GM19328 (cell line): ENCODE results near the gene COP1.
"Not testable (repeated sequence)": the region's sequence is repeated elsewhere in the genome, so short reads cannot be mapped to it uniquely, and the experiment has no call there.

Source experiments
- ATAC-seq: cut with Tn5 transposase; IDR thresholded peaks from one replicate; pipeline ENCODE4 v1.9.1; 2021; ENCODE audit warnings: mild to moderate bottlenecking, moderate library complexity; ENCODE audit not compliant: unreplicated experiment

The COP1 gene

GRCh38 chr1:176049582-176049981 lies 157.5 kb downstream of the COP1 start:
- ATAC-seq = no peak

GRCh38 chr1:176046926-176047325 lies 160.2 kb downstream of the COP1 start:
- no peak for ATAC-seq

DNA sequence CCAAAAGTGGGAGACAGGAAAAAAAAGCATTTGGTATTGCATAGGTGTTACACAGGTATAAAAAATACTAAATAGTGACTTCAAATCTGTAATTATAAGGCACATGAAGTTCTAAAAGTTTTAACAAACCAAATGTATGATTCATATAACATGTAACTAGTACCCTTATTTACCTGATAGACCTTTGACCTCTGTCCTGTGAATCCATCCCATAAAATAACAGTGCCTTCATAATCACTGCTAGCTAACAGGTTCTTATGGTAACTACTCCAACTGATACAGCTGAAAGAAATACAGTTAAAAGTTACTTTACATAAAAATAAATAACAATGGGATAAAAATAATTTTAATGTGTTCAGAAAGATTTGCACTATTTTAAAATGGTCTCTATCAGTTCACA lies 163.5 kb downstream of the COP1 start:
- ATAC-seq = no peak

- no peak for ATAC-seq
These were observed 173.2 kb downstream of the COP1 start for GRCh38 chr1:176033881-176034280.

- ATAC-seq = no peak
These were observed 173.6 kb downstream of the COP1 start for GRCh38 chr1:176033474-176033873.

GRCh38 chr1:176032040-176032645 lies 174.9 kb downstream of the COP1 start:
- no peak for ATAC-seq

GRCh38 chr1:176029609-176030008 lies 177.5 kb downstream of the COP1 start:
- ATAC-seq = no peak

DNA sequence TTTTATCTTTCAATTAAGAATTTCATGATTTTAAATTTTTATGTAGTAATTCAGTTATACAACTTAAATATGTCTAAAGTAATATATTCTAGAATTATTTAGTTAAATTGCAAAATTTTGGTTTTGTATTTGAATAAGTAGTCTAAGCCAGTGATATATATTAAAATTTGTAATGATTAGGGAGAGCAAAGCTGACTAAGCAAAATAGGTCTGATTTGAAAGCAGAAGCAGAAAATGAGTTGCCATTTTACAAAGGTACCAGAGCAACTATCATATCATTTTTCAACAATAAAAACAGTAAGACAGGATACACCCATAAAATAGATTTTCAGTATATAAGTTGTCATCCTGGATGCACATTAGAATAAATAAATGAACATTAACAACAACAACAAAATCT lies 177.9 kb downstream of the COP1 start:
- no peak for ATAC-seq

- ATAC-seq = not testable (repeated sequence)
These were observed 179.2 kb downstream of the COP1 start for GRCh38 chr1:176027934-176028333.

- no peak for ATAC-seq
These were observed 184.5 kb downstream of the COP1 start for GRCh38 chr1:176022574-176022973.

GRCh38 chr1:176017722-176018121 lies 189.4 kb downstream of the COP1 start:
- ATAC-seq = no peak

- no peak for ATAC-seq
These were observed 197.1 kb downstream of the COP1 start for GRCh38 chr1:176009951-176010350.

DNA sequence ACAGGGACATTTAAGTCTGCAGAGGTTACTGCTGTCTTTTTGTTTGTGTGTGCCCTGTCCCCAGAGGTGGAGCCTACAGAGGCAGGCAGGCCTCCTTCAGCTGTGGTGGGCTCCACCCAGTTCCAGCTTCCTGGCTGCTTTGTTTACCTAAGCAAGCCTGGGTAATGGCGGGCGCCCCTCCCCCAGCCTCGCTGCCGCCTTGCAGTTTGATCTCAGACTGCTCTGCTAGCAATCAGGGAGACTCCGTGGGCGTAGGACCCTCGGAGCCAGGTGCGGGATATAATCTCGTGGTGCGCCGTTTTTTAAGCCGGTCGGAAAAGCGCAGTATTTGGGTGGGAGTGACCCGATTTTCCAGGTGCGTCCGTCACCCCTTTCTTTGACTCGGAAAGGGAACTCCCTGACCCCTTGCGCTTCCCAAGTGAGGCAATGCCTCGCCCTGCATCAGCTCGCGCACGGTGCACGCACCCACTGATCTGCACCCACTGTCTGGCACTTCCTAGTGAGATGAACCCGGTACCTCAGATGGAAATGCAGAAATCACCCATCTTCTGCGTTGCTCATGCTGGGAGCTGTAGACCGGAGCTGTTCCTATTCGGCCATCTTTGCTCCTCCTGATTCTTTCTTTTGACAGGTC lies 199.2 kb downstream of the COP1 start:
- ATAC-seq = not testable (repeated sequence)

DNA sequence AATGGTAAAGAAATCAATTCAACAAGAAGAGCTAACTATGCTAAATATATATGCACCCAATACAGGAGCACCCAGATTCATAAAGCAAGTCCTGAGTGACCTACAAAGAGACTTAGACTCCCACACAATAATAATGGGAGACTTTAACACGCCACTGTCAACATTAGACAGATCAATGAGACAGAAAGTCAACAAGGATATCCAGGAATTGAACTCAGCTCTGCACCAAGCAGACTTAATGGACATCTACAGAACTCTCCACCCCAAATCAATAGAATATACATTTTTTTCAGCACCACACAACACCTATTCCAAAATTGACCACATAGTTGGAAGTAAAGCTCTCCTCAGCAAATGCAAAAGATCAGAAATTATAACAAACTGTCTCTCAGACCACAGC lies 212.4 kb downstream of the COP1 start:
- ATAC-seq = not testable (repeated sequence)

- not testable (repeated sequence) for ATAC-seq
These were observed 214.3 kb downstream of the COP1 start for GRCh38 chr1:175992825-175993224.

DNA sequence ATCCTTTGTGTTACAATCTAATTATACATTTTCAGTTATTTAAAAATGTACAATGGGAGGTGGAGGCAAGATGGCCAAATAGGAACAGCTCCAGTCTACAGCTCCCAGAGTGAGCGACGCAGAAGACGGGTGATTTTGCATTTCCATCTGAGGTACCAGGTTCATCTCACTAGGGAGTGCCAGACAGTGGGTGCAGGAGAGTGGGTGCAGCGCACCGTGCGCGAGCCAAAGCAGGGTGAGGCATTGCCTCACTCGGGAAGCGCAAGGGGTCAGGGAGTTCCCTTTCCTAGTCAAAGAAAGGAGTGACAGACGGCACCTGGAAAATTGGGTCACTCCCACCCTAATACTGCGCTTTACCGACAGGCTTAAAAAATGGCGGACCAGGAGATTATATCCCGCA lies 214.9 kb downstream of the COP1 start:
- ATAC-seq = not testable (repeated sequence)

DNA sequence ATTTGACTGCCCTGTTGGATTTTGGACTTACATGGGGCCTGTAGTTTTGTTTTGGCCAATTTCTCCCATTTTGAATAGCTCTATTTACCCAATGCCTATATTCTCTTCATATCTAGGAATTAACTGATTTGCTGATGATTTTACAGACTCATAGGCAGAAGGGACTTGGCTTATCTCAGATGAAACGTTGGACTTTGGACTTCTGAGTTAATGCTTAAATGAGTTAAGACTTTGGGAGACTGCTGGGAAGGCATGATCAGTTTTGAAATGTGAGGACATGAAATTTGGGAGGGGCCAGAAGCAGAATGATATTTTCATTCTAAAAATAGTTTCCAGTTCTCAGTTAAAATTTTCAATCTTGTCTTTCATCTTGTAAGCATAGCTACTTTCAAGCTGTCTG lies 222.3 kb downstream of the COP1 start:
- no peak for ATAC-seq

DNA sequence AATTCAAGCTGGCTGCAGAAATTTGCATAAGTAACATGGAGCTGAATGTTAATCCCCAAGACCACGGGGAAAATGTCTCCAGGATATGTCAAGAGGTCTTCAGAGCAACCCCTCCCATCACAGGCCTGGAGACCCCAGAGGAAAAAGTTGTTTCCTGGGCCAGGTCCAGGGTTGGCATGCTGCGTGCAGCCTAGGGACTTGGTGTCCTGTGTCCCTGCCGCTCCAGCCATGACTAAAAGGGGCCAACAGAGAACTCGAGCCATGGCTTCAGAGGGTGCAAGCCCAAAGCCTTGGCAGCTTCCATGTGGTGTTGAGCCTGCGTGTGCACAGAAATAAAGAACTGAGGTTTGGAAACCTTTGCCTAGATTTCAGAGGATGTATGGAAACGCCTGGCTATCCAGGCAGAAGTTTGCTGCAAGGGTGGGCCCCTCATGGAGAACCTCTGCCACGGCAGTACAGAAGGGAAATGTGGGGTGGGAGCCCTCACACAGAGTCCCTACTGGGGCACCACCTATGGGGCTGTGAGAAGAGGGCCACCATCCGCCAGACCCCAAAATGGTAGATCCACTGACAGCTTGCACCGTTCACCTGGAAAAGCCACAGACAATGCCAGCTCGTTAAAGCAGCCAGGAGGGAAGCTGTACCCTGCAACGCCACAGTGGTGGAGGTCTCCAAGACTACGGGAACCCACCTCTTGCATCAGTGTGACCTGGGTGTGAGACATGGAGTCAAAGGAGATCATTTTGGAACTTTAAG lies 222.9 kb downstream of the COP1 start:
- ATAC-seq = no peak

DNA sequence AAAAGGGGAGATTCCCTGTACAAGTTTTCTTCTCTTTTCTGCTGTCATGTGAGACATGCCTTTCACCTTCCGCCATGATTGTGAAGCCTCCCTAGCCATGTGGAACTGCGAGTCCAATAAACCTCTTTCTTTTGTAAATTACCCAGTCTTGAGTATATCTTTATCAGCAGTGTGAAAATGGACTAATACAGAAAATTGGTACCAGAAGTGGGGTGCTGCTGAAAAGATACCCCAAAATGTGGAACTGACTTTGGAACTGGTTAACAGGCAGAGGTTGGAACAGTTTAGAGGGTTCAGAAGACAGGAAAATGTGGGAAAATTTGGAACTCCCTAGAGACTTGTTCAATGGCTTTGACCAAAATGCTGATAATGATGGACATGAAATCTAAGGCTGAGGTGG lies 223.7 kb downstream of the COP1 start:
- not testable (repeated sequence) for ATAC-seq

GRCh38 chr1:175981128-175981527 lies 226.0 kb downstream of the COP1 start:
- no peak for ATAC-seq

DNA sequence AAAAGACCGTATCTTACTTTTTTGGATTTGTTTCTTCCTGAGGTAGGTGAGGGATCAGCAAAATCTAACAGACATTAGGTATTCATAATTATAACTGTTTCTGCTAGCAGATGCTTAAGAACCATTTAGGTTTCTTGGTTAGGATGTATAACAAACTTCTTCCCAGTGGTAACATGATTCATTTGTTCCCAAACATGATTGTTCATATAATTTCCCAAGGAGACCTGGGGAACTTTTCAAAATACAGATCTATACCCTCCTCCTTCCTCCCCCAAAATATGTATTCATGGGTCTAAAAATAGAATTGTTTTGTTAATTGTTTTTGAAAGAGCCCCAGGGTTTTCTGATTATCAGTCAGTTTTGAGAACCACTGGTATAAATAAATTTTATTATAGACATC lies 228.2 kb downstream of the COP1 start:
- ATAC-seq = no peak

DNA sequence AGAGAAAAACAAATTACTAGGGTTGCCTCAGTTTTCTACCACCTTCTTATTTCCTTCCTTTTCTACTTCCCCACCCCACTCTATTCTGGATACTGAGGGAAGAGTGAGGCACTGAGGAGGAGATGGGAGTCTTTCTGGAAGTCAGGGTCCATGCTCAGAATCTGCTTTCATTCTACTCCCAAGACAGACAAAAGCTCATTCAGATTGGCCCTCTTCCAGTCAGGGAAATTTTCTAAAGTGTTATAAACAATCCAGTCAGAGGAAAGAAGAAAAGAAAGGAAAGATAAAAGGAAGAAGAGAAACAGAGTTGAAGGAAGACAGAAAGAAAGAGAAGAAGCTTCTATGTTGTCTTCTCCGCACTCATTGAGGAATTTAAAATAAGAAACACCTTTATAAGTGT lies 228.6 kb downstream of the COP1 start:
- no peak for ATAC-seq
